ENCODE results near the gene TRIM28. TPM values are rescaled to one million over a fixed set of nuclear protein-coding genes. Genes with fewer than 3 reads are reported as not detected.
A peak's percentile ranks its signal among the peaks of the same experiment; 100 is the strongest.

Gene TRIM28
- total RNA-seq, 1 donor from 2014 or later = 228 TPM

DNA sequence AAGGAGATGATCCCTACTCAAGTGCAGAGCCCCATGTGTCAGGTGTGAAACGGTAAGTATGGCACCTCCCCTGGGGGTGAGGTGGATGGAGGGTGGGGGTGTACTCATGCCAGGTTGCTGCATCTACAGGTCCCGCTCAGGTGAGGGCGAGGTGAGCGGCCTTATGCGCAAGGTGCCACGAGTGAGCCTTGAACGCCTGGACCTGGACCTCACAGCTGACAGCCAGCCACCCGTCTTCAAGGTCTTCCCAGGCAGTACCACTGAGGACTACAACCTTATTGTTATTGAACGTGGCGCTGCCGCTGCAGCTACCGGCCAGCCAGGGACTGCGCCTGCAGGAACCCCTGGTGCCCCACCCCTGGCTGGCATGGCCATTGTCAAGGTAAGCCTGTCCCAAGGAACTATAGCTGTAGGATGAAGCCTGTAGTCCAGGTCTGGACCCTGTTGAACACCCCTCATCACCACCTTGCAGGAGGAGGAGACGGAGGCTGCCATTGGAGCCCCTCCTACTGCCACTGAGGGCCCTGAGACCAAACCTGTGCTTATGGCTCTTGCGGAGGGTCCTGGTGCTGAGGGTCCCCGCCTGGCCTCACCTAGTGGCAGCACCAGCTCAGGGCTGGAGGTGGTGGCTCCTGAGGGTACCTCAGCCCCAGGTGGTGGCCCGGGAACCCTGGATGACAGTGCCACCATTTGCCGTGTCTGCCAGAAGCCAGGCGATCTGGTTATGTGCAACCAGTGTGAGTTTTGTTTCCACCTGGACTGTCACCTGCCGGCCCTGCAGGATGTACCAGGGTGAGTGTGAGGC lies 5.2 kb downstream of the TRIM28 start:
- peak; percentile 77 for DNase-seq (ENCODE audit: low spot score)
- Mint-ChIP-seq H3K36me3 (ENCODE audit: low read depth) (peaks cover 36% of the 10 kb centered on the region), H3K27me3 (ENCODE audit: low read depth) (no peaks in the 10 kb centered on the region), H3K4me3 (ENCODE audit: unreplicated experiment) (no peak overlapping the region), H3K9me3 (ENCODE audit: low read depth) (no peaks in the 10 kb centered on the region), H3K27ac (ENCODE audit: unreplicated experiment) (no peak overlapping the region), H3K4me1 (ENCODE audit: low read depth) (peaks cover 26% of the 10 kb centered on the region)
- TF ChIP-seq CTCF (IDR thresholded peaks at IDR 0.05) = no peak

- Mint-ChIP-seq H3K27me3 (ENCODE audit: low read depth) (no peaks in the 10 kb centered on the region), H3K4me1 (ENCODE audit: low read depth) (peaks cover 32% of the 10 kb centered on the region), H3K4me3 (ENCODE audit: unreplicated experiment) (no peak overlapping the region), H3K27ac (ENCODE audit: unreplicated experiment) (no peak overlapping the region), H3K9me3 (ENCODE audit: low read depth) (no peaks in the 10 kb centered on the region), H3K36me3 (ENCODE audit: low read depth) (peaks cover 36% of the 10 kb centered on the region)
- peak; percentile 65 for DNase-seq (ENCODE audit: low spot score)
- no peak for TF ChIP-seq CTCF (IDR thresholded peaks at IDR 0.05)
Observed at GRCh38 chr19:58549664-58550361, 5.9 kb downstream of the TRIM28 start.

- H3K27me3 Mint-ChIP-seq (ENCODE audit: low read depth) = no peaks in the 10 kb centered on the region
- H3K27ac Mint-ChIP-seq (ENCODE audit: unreplicated experiment) = no peak overlapping the region
- no peak overlapping the region for H3K4me3 Mint-ChIP-seq (ENCODE audit: unreplicated experiment)
- peaks cover 38% of the 10 kb centered on the region for H3K4me1 Mint-ChIP-seq (ENCODE audit: low read depth)
- TF ChIP-seq CTCF (IDR thresholded peaks at IDR 0.05) = no peak
- H3K9me3 Mint-ChIP-seq (ENCODE audit: low read depth) = no peaks in the 10 kb centered on the region
- DNase-seq (ENCODE audit: low spot score) = peak; percentile 86
- H3K36me3 Mint-ChIP-seq (ENCODE audit: low read depth) = peaks cover 40% of the 10 kb centered on the region
Observed at GRCh38 chr19:58550362-58551122, 6.7 kb downstream of the TRIM28 start.

- H3K4me3 Mint-ChIP-seq (ENCODE audit: unreplicated experiment) = no peak overlapping the region
- H3K36me3 Mint-ChIP-seq (ENCODE audit: low read depth) = peaks cover 39% of the 10 kb centered on the region
- H3K9me3 Mint-ChIP-seq (ENCODE audit: low read depth) = no peaks in the 10 kb centered on the region
- no peaks in the 10 kb centered on the region for H3K27me3 Mint-ChIP-seq (ENCODE audit: low read depth)
- TF ChIP-seq CTCF (IDR thresholded peaks at IDR 0.05) = no peak
- H3K27ac Mint-ChIP-seq (ENCODE audit: unreplicated experiment) = no peak overlapping the region
- no peak for DNase-seq (ENCODE audit: low spot score)
- peaks cover 34% of the 10 kb centered on the region for H3K4me1 Mint-ChIP-seq (ENCODE audit: low read depth)
Observed at GRCh38 chr19:58551123-58551497, 7.2 kb downstream of the TRIM28 start.
